Measurements from ENCODE around the gene LHX6.

The LHX6 gene

GRCh38 chr9:122190597-122191381 is 38.0 kb downstream of the LHX6 start:
- no peak for DNase-seq

- no peak for DNase-seq
These were observed 40.4 kb downstream of the LHX6 start for GRCh38 chr9:122188369-122188768.

- no peak for DNase-seq
These were observed 41.8 kb downstream of the LHX6 start for GRCh38 chr9:122186777-122187470.

- no peak for DNase-seq
These were observed 42.5 kb downstream of the LHX6 start for GRCh38 chr9:122186301-122186700.

GRCh38 chr9:122184551-122184950 is 44.2 kb downstream of the LHX6 start:
- DNase-seq, result no peak

- DNase-seq, result no peak
These were observed 45.3 kb downstream of the LHX6 start for GRCh38 chr9:122183501-122183900.

- DNase-seq, result no peak
These were observed 48.1 kb downstream of the LHX6 start for GRCh38 chr9:122180633-122181032.

- no peak for DNase-seq
These were observed 49.1 kb downstream of the LHX6 start for GRCh38 chr9:122179690-122180074.

- no peak for DNase-seq
These were observed 49.6 kb downstream of the LHX6 start for GRCh38 chr9:122179054-122179689.

- no peak for DNase-seq
These were observed 51.8 kb downstream of the LHX6 start for GRCh38 chr9:122176916-122177315.

GRCh38 chr9:122173670-122174069 is 55.1 kb downstream of the LHX6 start:
- no peak for DNase-seq

- no peak for DNase-seq
These were observed 56.6 kb downstream of the LHX6 start for GRCh38 chr9:122172131-122172530.

- no peak for DNase-seq
These were observed 60.4 kb downstream of the LHX6 start for GRCh38 chr9:122168356-122168755.

- no peak for DNase-seq
These were observed 64.5 kb downstream of the LHX6 start for GRCh38 chr9:122164286-122164685.

GRCh38 chr9:122162415-122162814 is 66.3 kb downstream of the LHX6 start:
- no peak for DNase-seq

- no peak for DNase-seq
These were observed 68.9 kb downstream of the LHX6 start for GRCh38 chr9:122159925-122160246.

GRCh38 chr9:122159026-122159924 is 69.5 kb downstream of the LHX6 start, which contains the start of the genes MORN5 and NDUFA8:
Gene MORN5 (plus strand): TSS chr9:122159908. CDS start chr9:122159973, 65 bp downstream.
Gene NDUFA8 (minus strand): TSS chr9:122159779. CDS start chr9:122159677, 102 bp downstream.
- peak; percentile 98 for DNase-seq

GRCh38 chr9:122158202-122158601 is 70.6 kb downstream of the LHX6 start:
- DNase-seq, result peak; percentile 35

- peak; percentile 20 for DNase-seq
These were observed 73.0 kb downstream of the LHX6 start for GRCh38 chr9:122155796-122156195.

All from suppressor macrophage treated with lipopolysaccharide for 4 hours (primary cell).